ENCODE measurements around the gene MFF. TPM values are rescaled to one million over a fixed set of nuclear protein-coding genes. Genes with fewer than 3 reads are reported as not detected.

MFF gene
- total RNA-seq: 10 to 100 TPM; 29.3 to 70.2 (median 34.6) TPM
- long read RNA-seq, transcript MFF-205 (7 exons, 1,085 nt): major isoform, 5 of 20 reads
- long read RNA-seq, transcript MFF-201 (9 exons, 2,004 nt): major isoform, 5 of 20 reads
- long read RNA-seq, partial matches to known transcripts: 2 of 20 reads
- long read RNA-seq, other reads (novel, unspliced or antisense): 6 of 20 reads

- WGBS (ENCODE audit: insufficient coverage, low coverage, low lambda C conversion rate, missing lambda C conversion rate): 2% methylated on average over 14 of the region's 67 CpGs
- H3K4me1 ChIP-seq: peaks cover 0 to 8% (median 4%) of the 10 kb centered on the region in 4 donors
- intact Hi-C loops (cut with DNase I): no loop called here
- ATAC-seq: peak; percentile 99 to 100 (median 99)
- peak; percentile 93 to 96 (median 95) for DNase-seq
- no peaks in the 10 kb centered on the region for H3K9me3 ChIP-seq
- TF ChIP-seq CTCF (IDR thresholded peaks at IDR 0.05) (peak in 3 of 4 donors; percentile 2 to 23 (median 23)), POLR2A (IDR thresholded peaks at IDR 0.05) (peak; percentile 84)
- H3K27ac ChIP-seq: peak within 1 kb of the TSS; percentile 90 to 95 (median 92)
- H3K4me3 ChIP-seq: peak within 1 kb of the TSS; percentile 89 to 96 (median 95)
- H3K36me3 ChIP-seq: peaks cover 0 to 7% (median 2%) of the 10 kb centered on the region in 4 donors
- H3K27me3 ChIP-seq: no peaks in the 10 kb centered on the region
Measured at GRCh38 chr2:227324995-227325838, at the start of gene MFF. TSS of gene MFF (plus strand) at chr2:227325251. CDS start at chr2:227330666, 5,415 bp downstream.

GRCh38 chr2:227280895-227281294 lies 44.2 kb upstream of the MFF start:
- Histone ChIP-seq H3K27me3 (no peaks in the 10 kb centered on the region), H3K36me3 (no peaks in the 10 kb centered on the region), H3K9me3 (no peaks in the 10 kb centered on the region), H3K27ac (no peak overlapping the region), H3K4me1 (no peaks in the 10 kb centered on the region), H3K4me3 (no peak overlapping the region)
- intact Hi-C loops (cut with DNase I): no loop called here
- no peak for ATAC-seq
- DNase-seq: no peak
- TF ChIP-seq CTCF (IDR thresholded peaks at IDR 0.05) (no peak), POLR2A (IDR thresholded peaks at IDR 0.05) (no peak)

GRCh38 chr2:227285741-227286236 lies 39.3 kb upstream of the MFF start:
- intact Hi-C loops (cut with DNase I): no loop called here
- no peaks in the 10 kb centered on the region for H3K36me3 ChIP-seq
- no peaks in the 10 kb centered on the region for H3K9me3 ChIP-seq
- DNase-seq: no peak
- no peaks in the 10 kb centered on the region for H3K27me3 ChIP-seq
- H3K4me1 ChIP-seq: no peaks in the 10 kb centered on the region
- H3K27ac ChIP-seq: no peak overlapping the region
- 90% methylated on average over 6 of the region's 6 CpGs for WGBS (ENCODE audit: insufficient coverage, low coverage, low lambda C conversion rate, missing lambda C conversion rate)
- ATAC-seq: no peak
- no peak overlapping the region for H3K4me3 ChIP-seq
- no peak for TF ChIP-seq CTCF (IDR thresholded peaks at IDR 0.05)
- no peak for TF ChIP-seq POLR2A (IDR thresholded peaks at IDR 0.05)

GRCh38 chr2:227287771-227288170 lies 37.3 kb upstream of the MFF start:
- TF ChIP-seq POLR2A (IDR thresholded peaks at IDR 0.05) (no peak), CTCF (IDR thresholded peaks at IDR 0.05) (no peak)
- DNase-seq: no peak
- 97% methylated on average over 5 of the region's 5 CpGs for WGBS (ENCODE audit: insufficient coverage, low coverage, low lambda C conversion rate, missing lambda C conversion rate)
- Histone ChIP-seq H3K4me3 (no peak overlapping the region), H3K4me1 (no peaks in the 10 kb centered on the region), H3K27me3 (no peaks in the 10 kb centered on the region), H3K27ac (no peak overlapping the region), H3K36me3 (no peaks in the 10 kb centered on the region), H3K9me3 (no peaks in the 10 kb centered on the region)
- ATAC-seq: no peak
- intact Hi-C loops (cut with DNase I): no loop called here
